Thyroid gland (tissue), 4 donors: ENCODE results near the gene ANKRD45.

Experiments used
- POLR2A ChIP-seq, 2 donors: fragments of 450-650 bp; IDR thresholded peaks; one replicate each; pipeline ENCODE4 v1.6.1; 2017; ENCODE audit warnings: antibody characterized with exemption in 2 of 2, mild to moderate bottlenecking in 2 of 2, moderate library complexity in 1 of 2
- TF ChIP-seq, protein P1 (sequence below), 6 experiments: fragments of 200-600 bp in 3 of 6; fragments of 450-650 bp in 3 of 6; sonication (generic) in 3 of 6; IDR thresholded peaks; one replicate each; pipeline ENCODE4 v1.5.1; 2016 to 2019; ENCODE audit warnings: antibody characterized with exemption in 6 of 6, mild to moderate bottlenecking in 2 of 6, inconsistent platforms in 1 of 6, moderate library complexity in 1 of 6

DNA sequence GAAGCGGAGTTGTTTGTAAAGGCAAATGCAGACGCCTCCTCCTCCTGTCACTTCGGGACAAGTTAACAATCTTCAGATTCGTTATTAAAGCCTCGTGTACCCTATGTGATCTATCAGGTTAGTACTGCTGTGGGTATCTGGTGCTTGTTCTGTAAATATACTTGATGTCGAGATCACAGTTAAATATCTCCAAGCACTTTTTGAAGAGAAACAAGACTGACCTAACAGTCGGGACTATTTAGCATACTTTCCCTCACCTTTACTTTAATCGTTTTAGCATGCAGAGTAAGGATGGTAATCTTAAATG, 45.8 kb upstream of the ANKRD45 start:
- no peak for TF ChIP-seq POLR2A (IDR thresholded peaks at IDR 0.05)
- TF ChIP-seq, protein P1, sequence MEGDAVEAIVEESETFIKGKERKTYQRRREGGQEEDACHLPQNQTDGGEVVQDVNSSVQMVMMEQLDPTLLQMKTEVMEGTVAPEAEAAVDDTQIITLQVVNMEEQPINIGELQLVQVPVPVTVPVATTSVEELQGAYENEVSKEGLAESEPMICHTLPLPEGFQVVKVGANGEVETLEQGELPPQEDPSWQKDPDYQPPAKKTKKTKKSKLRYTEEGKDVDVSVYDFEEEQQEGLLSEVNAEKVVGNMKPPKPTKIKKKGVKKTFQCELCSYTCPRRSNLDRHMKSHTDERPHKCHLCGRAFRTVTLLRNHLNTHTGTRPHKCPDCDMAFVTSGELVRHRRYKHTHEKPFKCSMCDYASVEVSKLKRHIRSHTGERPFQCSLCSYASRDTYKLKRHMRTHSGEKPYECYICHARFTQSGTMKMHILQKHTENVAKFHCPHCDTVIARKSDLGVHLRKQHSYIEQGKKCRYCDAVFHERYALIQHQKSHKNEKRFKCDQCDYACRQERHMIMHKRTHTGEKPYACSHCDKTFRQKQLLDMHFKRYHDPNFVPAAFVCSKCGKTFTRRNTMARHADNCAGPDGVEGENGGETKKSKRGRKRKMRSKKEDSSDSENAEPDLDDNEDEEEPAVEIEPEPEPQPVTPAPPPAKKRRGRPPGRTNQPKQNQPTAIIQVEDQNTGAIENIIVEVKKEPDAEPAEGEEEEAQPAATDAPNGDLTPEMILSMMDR (IDR thresholded peaks at IDR 0.05), result no peak
